ENCODE measurements around the gene FAAP20.

Gene FAAP20

DNA sequence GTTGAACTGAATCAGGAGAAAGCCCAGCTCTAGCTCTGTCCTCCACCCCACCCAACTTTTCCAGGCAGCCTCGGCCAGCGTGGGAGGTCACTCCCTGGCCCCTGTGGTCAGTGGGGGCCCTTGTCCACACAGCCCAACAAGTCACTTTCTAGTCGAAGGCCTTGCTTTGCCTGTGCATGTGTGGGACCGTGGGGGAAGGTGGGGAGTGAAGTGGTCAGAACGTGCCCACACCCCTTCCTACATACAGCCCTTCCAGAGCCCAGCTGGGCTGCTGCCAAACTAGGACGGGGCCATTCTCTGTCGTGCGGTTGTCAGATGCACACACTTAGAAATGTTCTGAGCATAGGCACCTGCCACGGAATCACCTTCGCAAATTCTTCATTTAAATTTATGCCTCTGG, 18.0 kb downstream of the FAAP20 start:
- Histone ChIP-seq H3K9me3 (ENCODE audit: control insufficient read depth, insufficient read depth, low read length) (no peaks in the 10 kb centered on the region), H3K9ac (ENCODE audit: low read depth, low read length) (no peak overlapping the region), H3K4me1 (ENCODE audit: insufficient read depth, low read length) (no peaks in the 10 kb centered on the region; the same call in 1 of the 2 replicates), H3K36me3 (ENCODE audit: insufficient read depth, low read length) (no peaks in the 10 kb centered on the region; the same call in 1 of the 2 replicates)

DNA sequence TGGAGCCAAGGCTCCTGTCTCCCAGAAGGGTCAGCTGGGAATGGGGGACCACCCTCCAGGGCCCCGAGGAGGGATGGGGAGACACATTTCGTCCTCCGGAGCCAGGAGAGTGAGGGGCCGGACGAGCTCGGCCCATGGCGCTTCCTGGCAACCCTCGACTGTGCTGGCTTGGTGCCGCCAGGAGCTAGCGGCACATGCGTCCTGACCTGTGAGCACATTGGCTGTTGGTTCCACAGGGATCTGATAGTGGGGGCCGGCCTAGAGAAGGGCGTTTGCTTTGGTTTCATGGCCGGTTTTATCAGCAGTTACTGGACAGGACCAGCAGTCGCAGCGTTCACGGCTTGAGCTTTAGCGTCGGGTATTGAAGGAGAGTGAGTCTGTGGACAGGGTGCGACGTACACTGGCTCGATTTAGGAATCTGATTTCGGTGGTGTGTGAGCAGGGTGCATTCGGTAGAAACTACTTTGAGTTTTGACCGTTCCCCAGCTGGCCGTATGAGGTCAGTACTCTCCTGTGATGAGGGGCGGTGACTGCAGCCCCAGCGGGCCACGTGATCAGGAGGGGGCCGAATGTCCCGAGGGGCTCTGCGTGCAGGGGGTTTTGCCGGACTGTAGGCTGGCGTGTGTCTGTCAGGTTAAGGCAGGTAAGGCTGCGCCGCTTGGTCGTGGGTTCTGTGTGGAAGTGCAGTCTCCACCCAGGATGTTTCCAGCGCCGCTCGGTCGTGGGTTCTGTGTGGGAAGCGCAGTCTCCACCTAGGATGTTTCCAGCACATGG, 18.7 kb downstream of the FAAP20 start:
- Histone ChIP-seq H3K9ac (ENCODE audit: low read depth, low read length) (no peak overlapping the region), H3K36me3 (ENCODE audit: insufficient read depth, low read length) (no peaks in the 10 kb centered on the region; the same call in 1 of the 2 replicates), H3K9me3 (ENCODE audit: control insufficient read depth, insufficient read depth, low read length) (no peaks in the 10 kb centered on the region), H3K4me1 (ENCODE audit: insufficient read depth, low read length) (no peaks in the 10 kb centered on the region; the same call in 1 of the 2 replicates)

DNA sequence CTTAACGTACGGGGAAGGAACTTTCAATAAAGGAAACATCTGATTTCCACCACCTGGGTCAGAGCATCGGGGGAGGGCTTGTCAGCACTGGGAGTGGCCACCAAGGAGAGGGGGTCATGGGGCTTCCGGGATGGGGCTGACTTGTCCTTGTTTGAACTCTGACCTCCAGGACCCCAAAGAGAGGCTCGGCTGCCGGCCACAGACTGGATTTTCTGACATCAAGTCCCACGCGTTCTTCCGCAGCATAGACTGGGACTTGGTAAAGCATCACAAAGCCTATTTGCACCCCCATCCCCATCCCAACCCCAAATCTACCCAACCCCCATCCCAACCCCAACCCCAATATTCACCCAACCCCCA, 19.5 kb downstream of the FAAP20 start:
- Histone ChIP-seq H3K9ac (ENCODE audit: low read depth, low read length) (no peak overlapping the region), H3K9me3 (ENCODE audit: control insufficient read depth, insufficient read depth, low read length) (no peaks in the 10 kb centered on the region), H3K36me3 (ENCODE audit: insufficient read depth, low read length) (no peaks in the 10 kb centered on the region; the same call in 1 of the 2 replicates), H3K4me1 (ENCODE audit: insufficient read depth, low read length) (no peaks in the 10 kb centered on the region; the same call in 1 of the 2 replicates)

DNA sequence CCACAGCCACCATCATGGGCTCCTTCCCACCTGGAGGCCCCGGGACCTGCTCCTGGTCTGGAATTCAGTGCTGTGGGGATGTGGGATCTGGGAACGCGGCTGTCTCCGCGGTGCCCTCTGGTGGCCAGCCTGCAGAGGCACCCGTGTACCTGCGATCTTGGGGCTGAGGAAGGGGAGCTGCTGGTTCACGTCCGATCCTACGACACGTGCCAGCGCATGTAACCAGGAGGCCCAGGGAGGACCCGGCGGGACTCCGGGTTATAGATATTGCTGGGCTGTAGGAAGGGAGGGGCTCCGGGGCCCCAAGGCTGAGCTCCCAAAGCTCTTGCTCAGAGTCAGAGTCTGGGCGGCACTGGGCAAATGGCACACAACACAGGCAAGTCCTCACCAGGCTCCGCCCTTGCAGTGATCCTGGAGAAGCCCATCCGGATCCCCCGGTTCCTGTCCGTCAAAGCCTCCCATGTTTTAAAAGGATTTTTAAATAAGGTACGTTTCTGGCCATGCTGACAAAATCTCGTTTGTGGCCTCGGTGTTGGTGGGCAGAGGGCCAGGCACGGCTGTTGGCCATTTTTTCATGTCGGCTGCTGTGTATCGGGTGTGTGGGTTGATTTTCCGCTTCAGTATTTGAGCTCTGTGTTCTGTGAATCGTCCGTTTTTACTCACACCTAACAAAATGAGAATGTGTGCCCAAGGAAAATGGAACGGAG, 20.1 kb downstream of the FAAP20 start:
- Histone ChIP-seq H3K4me1 (ENCODE audit: insufficient read depth, low read length) (no peaks in the 10 kb centered on the region; the same call in 1 of the 2 replicates), H3K9me3 (ENCODE audit: control insufficient read depth, insufficient read depth, low read length) (no peaks in the 10 kb centered on the region), H3K9ac (ENCODE audit: low read depth, low read length) (no peak overlapping the region), H3K36me3 (ENCODE audit: insufficient read depth, low read length) (no peaks in the 10 kb centered on the region; the same call in 1 of the 2 replicates)

DNA sequence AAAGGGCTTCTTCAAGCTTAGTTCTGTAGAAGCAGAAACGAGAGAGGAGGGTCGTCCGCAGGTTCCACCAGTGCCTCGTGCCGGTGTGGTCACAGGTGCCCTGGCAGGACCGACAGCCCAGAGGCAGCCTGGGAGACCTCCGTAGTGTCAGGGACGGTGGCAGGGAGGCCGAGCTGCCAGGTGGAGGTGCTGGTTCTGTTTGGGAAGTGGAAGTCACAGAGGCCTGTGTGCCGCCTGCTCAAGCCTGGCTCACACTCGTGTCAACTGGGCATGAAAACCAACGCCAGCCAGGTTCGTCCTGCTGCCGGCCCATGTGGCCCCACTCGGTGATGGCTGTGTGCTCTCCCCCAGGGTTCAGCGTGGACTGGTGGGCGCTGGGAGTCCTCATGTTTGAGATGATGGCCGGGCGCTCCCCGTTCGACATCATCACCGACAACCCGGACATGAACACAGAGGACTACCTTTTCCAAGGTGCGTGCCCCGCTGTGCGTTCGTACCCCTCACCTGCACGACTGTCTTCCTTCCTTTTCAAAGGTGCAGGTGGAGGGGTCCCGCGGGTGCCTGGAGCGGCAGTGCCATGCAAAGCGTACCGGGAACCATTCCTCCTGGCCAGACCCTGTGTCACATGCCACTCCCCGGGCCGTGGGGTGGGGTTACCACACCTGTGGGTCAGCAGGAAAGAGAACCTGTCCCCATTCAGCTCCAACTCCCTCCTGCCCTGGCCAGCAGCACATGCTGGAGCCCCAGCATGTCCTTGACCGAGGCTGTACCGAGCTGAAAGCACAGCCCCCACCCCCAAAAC, 20.8 kb downstream of the FAAP20 start:
- Histone ChIP-seq H3K36me3 (ENCODE audit: insufficient read depth, low read length) (no peaks in the 10 kb centered on the region; the same call in 1 of the 2 replicates), H3K9ac (ENCODE audit: low read depth, low read length) (no peak overlapping the region), H3K9me3 (ENCODE audit: control insufficient read depth, insufficient read depth, low read length) (no peaks in the 10 kb centered on the region), H3K4me1 (ENCODE audit: insufficient read depth, low read length) (no peaks in the 10 kb centered on the region; the same call in 1 of the 2 replicates)

DNA sequence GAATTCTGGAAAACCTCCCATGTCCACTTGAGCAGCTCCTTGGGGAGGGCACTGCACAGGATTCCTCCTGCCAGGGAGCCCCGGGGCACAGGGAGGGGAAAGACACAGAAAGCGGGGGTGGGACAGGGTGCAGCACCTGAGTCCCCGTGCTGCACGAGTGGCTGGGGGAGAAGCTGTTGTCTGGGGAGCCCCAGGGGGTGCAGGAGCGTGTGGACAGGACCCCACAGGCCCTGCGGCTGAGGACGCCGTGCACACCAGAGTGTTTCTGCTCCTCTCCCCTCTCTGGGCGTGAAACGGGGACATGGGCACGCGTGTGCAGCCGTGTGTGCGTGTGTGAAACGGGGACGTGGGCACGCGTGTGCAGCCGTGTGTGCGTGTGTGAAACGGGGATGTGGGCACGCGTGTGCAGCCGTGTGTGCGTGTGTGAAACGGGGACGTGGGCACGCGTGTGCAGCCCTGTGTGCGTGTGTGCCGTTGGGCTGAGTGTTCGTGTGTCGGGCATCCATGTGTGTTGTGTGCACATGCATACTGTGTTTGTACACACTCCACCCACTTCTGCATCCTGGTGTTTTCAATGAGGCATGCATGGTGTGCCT, 21.9 kb downstream of the FAAP20 start:
- Histone ChIP-seq H3K9ac (ENCODE audit: low read depth, low read length) (no peak overlapping the region), H3K4me1 (ENCODE audit: insufficient read depth, low read length) (no peaks in the 10 kb centered on the region; the same call in 1 of the 2 replicates), H3K9me3 (ENCODE audit: control insufficient read depth, insufficient read depth, low read length) (no peaks in the 10 kb centered on the region), H3K36me3 (ENCODE audit: insufficient read depth, low read length) (no peaks in the 10 kb centered on the region; the same call in 1 of the 2 replicates)

DNA sequence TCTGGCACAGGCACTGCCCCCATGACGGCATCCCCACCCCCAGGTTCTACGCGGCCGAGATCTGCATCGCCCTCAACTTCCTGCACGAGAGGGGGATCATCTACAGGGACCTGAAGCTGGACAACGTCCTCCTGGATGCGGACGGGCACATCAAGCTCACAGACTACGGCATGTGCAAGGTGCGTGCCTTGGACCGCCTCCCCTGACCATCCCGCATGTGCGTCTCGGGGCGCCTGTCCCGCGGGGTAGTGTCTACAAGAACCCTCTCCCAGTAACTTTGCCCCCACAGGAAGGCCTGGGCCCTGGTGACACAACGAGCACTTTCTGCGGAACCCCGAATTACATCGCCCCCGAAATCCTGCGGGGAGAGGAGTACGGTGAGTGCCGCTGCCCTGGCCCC, 22.6 kb downstream of the FAAP20 start:
- no peaks in the 10 kb centered on the region; the same call in 1 of the 2 replicates for H3K4me1 ChIP-seq (ENCODE audit: insufficient read depth, low read length)
- no peak overlapping the region for H3K9ac ChIP-seq (ENCODE audit: low read depth, low read length)
- H3K36me3 ChIP-seq (ENCODE audit: insufficient read depth, low read length) = no peaks in the 10 kb centered on the region; the same call in 1 of the 2 replicates
- H3K9me3 ChIP-seq (ENCODE audit: control insufficient read depth, insufficient read depth, low read length) = no peaks in the 10 kb centered on the region

DNA sequence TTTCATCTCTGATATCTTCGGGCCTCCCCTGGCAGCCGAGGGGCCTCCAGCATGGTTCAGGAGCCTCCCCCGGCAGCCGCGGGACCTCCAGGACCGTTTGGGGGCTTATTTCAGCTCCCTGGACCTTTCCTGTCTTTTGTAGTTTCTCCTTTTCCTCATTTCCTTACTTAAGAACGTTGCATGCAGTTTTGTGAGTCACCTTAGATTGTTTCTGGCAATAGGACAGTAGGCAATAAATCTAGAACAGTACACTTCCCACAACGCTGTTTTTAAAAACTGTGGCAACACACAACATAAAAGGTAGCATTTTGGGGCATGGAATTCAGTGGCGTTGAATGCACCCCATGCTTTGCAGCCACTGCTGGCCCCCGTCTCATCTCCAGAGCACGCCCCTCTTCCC, 24.4 kb downstream of the FAAP20 start:
- no peaks in the 10 kb centered on the region; the same call in 1 of the 2 replicates for H3K4me1 ChIP-seq (ENCODE audit: insufficient read depth, low read length)
- H3K9ac ChIP-seq (ENCODE audit: low read depth, low read length) = no peak overlapping the region
- H3K9me3 ChIP-seq (ENCODE audit: control insufficient read depth, insufficient read depth, low read length) = no peaks in the 10 kb centered on the region
- H3K36me3 ChIP-seq (ENCODE audit: insufficient read depth, low read length) = no peaks in the 10 kb centered on the region; the same call in 1 of the 2 replicates

DNA sequence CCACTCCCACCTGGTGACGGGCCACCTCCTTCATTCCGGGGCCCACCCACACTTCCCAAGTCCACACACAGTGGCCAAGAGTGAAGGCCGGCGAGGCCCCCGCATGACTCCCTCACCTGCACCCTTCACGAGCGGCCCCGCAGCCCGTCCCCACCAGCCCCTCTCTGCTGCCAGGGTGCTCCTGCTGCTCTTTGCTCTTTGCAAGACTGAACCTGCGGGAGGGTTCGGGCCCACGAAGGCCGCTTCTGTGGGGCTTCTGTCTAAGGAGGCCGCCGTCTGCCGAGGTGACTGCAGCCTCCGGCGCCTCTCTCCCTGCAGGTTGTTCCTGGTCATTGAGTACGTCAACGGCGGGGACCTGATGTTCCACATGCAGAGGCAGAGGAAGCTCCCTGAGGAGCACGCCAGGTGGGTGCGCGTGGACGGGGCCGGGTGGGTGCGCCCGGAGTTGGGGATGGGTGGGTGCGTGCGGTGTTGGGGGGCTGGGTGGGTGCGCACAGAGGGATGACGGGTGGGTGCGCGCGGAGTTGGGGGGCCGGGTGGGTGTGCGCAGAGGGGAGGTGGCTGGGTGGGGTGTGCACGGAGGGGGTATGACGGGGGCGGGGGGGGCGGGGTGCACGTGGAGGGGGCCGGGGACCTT, 25.3 kb downstream of the FAAP20 start:
- no peaks in the 10 kb centered on the region; the same call in 1 of the 2 replicates for H3K4me1 ChIP-seq (ENCODE audit: insufficient read depth, low read length)
- no peaks in the 10 kb centered on the region; the same call in 1 of the 2 replicates for H3K36me3 ChIP-seq (ENCODE audit: insufficient read depth, low read length)
- no peak overlapping the region for H3K9ac ChIP-seq (ENCODE audit: low read depth, low read length)
- H3K9me3 ChIP-seq (ENCODE audit: control insufficient read depth, insufficient read depth, low read length) = no peaks in the 10 kb centered on the region

DNA sequence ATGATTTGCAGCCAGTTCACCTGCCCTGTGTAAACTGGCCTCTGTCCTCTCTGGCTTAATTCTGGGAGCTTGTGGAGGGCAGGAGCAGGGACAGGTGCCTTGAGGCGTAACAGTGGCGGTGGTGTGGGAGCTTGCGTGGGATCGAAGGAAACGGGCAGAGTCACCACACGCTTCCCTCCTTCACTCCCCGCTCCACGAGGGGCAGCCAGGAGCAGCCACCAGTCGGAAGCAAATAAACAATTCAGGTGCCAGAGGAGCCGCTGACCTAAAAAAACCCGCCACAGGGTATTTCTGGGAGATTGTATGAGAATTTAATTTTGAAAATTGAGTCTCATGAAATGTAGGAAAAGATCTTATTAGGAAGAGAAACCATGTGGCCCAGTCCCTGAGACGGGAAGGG, 26.0 kb downstream of the FAAP20 start:
- Histone ChIP-seq H3K36me3 (ENCODE audit: insufficient read depth, low read length) (no peaks in the 10 kb centered on the region; the same call in 1 of the 2 replicates), H3K9me3 (ENCODE audit: control insufficient read depth, insufficient read depth, low read length) (no peaks in the 10 kb centered on the region), H3K9ac (ENCODE audit: low read depth, low read length) (no peak overlapping the region), H3K4me1 (ENCODE audit: insufficient read depth, low read length) (no peaks in the 10 kb centered on the region)

DNA sequence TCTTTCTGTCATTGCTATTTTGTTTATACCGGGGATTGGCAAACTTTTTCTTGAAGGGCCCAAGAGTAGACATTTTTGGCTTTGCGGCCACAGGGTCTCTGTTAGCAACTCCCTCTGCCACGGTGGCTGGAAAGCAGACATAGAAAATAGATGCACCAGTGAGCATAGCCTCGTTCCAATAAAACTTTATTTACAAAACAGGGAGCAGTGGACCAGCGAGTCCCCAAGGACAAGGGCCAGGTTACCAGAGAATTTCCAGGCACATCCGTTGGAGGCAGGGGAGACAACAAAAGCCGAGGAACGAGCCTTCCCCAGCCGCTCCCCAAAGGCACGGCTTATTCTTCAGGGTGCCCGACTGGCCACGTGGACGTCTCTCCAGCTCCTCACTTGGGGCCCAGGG, 26.5 kb downstream of the FAAP20 start:
- H3K4me1 ChIP-seq (ENCODE audit: insufficient read depth, low read length) = no peaks in the 10 kb centered on the region
- no peak overlapping the region for H3K9ac ChIP-seq (ENCODE audit: low read depth, low read length)
- H3K9me3 ChIP-seq (ENCODE audit: control insufficient read depth, insufficient read depth, low read length) = no peaks in the 10 kb centered on the region
- no peaks in the 10 kb centered on the region; the same call in 1 of the 2 replicates for H3K36me3 ChIP-seq (ENCODE audit: insufficient read depth, low read length)

DNA sequence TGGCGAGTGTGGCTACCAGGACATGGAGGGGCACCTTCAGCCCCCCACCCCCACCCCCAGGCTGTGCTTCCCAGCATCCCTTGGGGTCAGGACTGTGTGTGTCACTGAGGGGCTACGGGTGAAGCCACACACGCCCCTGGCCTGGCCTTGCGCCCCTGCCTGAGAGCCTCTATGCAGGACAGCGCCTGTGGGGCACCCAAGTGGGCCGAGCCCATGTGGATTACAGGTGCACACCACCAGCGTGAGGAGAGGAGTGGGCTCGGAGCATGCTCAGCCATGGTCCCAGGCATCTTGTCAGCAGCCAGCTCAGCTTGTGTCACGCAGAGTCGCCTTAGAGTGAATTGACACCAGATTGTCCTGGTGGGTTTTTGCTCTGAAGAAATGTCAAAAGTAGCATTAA, 27.9 kb downstream of the FAAP20 start:
- Histone ChIP-seq H3K9ac (ENCODE audit: low read depth, low read length) (no peak overlapping the region), H3K4me1 (ENCODE audit: insufficient read depth, low read length) (no peaks in the 10 kb centered on the region), H3K36me3 (ENCODE audit: insufficient read depth, low read length) (no peaks in the 10 kb centered on the region; the same call in 1 of the 2 replicates), H3K9me3 (ENCODE audit: control insufficient read depth, insufficient read depth, low read length) (no peaks in the 10 kb centered on the region)

DNA sequence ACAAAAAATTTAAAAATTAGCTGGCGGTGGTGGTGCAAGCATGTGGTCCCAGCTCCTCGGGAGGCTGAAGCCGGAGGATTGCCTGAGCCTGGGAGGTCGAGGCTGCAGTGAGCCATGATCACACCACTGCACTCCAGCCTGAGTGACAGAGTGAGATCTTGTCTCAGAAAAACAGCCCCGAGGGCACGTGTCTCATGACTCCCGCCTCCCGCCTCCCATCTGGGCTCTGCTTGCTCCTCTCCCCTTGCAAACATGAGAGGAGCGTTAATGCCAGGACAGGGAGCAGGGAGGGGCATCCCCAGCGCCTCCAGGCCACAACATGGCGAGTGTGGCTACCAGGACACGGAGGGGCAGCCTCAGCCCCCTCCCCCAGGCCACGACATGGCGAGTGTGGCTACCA, 28.3 kb downstream of the FAAP20 start:
- Histone ChIP-seq H3K4me1 (ENCODE audit: insufficient read depth, low read length) (no peaks in the 10 kb centered on the region), H3K36me3 (ENCODE audit: insufficient read depth, low read length) (no peaks in the 10 kb centered on the region; the same call in 1 of the 2 replicates)

More for the DNA sequence above, 28.3 kb downstream of the FAAP20 start:
- Histone ChIP-seq H3K9me3 (ENCODE audit: control insufficient read depth, insufficient read depth, low read length) (no peaks in the 10 kb centered on the region), H3K9ac (ENCODE audit: low read depth, low read length) (no peak overlapping the region)

All from ES-I3 (cell line).